IPS DF 4.7 (cell line): ENCODE results near the gene PLCL2.
A peak's percentile ranks its signal among the peaks of the same experiment; 100 is the strongest.
"Not testable (repeated sequence)": the region's sequence is repeated elsewhere in the genome, so short reads cannot be mapped to it uniquely, and the experiment has no call there.

ENCODE experiments used
- DNase-seq: peaks from one replicate; pipeline ENCODE4 v3.0.0-alpha.2; 2013; ENCODE audit warnings: low spot score; ENCODE audit errors: extremely low read depth

Gene PLCL2

DNA sequence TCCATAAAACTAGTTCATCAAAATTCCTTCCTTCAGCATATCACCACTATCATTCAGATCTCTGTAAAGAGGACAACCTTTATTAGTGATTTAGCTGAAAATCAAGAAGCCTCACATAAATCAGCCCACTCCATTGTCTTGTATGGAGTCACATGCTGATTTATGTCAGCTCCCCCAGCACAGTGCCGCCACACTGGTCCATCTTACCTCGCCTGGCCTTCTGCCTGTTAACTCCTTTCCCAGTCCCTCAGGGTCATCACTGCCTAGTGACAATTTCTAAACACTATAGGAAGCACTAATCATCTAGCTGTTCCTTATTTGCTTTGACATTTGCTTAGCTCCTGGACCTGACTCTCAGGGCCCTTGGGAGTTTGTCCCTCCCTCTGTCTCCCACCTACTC, 75.4 kb downstream of the PLCL2 start:
- DNase-seq, result no peak

DNA sequence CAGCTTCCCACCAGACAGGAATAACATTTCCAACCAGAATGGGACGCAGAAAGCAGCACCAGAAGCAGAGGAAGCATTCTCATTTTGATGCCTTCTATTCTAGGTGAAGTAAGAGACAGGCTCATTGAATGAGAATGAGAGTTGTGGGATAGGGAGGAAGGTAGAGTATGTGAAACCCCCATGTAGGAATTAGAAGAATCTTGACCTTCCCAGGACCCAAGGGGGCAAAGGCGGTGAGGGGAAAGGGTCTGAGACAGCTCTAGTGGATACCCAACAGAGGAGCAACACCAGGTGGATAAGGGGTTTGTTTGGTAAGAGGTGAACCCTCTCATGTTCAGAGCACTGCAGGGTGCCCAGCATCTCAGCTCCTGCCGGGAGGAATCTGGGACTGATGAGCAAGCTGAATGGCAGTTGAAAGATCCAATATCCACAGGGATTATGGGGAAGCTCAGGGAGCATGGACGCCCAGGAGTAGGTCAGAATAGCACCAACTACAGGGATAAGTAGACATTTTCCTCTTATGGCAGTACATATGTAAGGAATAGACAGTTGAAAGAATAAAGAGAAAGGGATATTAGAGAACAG, 77.0 kb downstream of the PLCL2 start:
- DNase-seq, result no peak

DNA sequence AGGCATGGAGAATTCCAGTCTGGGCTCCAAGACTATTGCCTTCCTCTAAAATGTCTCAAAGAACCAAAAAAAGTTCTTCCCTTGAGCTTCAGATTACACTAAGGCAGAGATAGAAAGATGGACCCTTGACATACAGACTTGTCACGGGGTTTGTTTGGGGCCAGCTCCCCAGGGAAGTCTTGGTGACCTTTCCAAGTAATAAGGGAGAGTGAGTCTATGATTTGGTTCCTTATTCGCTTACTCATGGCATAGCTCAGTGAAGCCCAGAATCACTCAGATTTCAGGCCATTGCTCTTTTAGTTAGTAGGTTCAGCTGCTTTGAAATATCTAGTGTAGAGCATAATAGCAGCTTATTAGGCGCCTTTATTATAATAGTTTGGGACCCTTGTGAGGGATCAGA, 90.3 kb downstream of the PLCL2 start:
- DNase-seq, result no peak

DNA sequence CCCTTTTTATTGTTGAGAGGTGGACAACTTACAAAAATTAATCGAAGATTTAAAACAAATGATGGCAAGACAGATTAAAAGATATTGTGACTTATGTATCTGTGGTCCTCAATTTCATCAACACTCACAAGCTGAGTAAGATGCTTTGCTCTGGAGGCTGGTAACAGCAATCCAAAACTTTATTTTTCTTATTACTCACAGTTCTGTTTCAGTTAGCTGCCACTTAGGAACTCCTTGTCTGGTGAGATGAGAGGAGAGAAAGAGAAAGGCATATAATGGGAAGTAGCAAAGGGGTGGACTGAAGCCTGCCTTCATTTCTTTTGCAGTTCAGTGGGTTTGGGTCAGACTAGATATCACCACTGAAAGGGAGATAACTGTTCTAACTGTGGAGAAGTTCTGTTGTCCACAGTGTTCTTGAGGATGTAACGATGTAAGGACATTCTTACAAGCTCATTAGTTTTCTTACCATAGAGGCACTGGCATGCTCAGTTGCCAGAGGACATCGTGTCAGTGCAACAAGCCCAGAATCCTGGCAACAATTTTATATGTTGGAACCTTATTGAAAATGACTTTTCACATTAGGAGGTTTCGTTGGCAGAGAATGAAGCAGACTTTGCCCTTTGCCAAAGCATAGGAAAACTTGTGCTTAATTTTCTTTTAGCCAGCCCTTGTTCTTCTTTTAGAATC, 93.6 kb downstream of the PLCL2 start:
- DNase-seq, result no peak

DNA sequence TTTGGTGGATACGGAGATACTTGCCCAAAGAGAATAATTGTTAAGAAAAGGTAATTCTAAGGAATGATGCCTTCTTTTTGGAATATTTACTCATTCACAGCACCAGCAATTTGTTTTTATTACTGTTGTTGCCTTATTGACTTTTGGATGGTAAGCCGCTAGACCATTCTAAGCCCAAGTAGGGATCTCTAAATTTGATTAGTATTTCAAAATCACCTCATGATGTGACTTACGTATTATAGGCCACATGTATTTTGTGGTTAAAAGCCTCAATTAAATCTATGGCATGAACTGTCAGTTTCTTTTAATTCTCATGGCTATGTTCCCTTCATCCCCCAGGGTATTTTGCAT, 94.1 kb downstream of the PLCL2 start:
- DNase-seq, result no peak

DNA sequence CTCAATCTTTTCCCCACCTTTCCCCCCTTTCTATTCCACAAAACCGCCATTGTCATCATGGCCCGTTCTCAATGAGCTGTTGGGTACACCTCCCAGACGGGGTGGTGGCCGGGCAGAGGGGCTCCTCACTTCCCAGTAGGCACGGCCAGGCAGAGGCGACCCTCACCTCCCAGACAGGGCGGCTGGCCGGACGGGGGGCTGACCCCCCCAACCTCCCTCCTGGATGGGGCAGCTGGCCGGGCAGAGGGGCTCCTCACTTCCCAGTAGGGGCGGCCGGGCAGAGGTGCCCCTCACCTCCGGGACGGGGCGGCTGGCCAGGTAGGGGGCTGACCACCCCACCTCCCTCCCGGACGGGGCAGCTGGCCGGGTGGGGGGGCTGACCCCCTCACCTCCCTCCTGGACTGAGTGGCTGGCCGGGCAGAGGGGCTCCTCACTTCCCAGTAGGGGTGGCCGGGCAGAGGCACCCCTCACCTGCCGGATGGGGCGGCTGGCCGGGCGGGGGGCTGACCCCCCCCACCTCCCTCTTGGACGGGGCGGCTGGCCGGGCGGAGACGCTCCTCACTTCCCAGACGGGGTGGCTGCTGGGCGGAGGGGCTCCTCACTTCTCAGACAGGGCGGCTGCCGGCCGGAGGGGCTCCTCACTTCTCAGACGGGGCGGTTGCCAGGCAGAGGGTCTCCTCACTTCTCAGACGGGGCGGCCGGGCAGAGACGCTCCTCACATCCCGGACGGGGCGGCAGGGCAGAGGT, 95.2 kb downstream of the PLCL2 start:
- not testable (repeated sequence) for DNase-seq

DNA sequence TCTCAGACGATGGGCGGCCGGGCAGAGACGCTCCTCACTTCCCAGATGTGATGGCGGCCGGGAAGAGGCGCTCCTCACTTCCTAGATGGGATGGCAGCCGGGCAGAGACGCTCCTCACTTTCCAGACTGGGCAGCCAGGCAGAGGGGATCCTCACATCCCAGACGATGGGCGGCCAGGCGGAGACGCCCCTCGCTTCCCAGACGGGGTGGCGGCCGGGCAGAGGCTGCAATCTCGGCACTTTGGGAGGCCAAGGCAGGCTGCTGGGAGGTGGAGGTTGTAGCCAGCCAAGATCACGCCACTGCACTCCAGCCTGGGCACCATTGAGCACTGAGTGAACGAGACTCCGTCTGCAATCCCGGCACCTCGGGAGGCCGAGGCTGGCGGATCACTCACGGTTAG, 95.8 kb downstream of the PLCL2 start:
- not testable (repeated sequence) for DNase-seq

DNA sequence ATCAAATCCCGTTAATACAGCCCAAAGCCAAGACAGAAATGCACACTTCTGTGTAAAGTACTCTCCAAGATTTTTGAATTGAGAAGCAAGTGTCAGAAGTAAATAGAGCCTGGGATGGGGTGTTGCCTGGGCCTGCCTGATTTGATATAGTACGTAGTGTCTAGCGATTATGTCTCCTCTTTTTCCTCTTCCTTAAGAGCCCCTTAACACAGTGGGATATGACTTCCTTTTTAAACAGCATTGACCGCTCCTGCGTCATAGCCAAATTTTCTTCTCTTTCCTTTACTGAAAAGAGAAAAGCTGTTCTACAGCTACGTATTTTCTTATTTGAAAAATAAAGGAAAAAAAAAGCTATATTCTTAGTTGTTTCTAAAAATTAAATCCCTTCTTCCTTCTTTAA, 97.7 kb downstream of the PLCL2 start:
- DNase-seq, result no peak

DNA sequence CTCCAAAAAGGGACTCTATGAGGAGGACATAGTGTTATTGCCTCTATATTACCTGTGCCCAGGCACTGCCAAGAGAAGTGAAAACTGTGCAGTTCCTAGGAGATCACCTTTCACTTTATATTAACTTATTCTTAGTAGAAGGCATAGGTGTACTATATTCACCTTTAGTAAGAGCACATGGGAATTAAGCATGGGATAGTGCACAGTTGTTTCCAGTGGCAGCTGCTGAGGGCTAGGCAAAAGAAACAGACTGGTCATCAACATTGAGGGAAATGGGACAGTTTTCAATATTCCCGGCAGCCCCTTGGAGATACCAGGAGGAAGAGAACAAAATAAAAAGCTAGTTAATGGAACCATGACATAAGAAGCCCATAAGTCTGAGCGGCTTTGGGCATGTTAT, 100.9 kb downstream of the PLCL2 start:
- DNase-seq, result no peak

DNA sequence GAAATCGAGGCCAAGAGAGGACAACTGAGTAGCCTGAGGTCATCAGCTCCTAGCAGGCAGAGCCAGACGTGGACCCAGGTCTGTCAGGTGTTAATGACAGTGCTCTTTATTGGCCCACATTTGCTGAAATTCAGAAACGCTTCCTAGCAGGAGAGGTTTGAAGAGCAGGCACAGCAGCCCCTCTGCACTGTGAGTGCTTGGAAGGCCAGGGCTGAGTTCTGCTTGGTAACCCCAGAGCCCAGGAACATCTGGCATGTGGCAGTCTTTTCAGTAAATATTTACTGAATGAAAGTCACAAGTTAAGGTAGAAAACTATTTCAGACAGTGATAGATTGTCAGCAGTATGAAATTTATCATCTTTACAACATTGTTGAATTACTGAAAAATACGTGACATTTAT, 102.4 kb downstream of the PLCL2 start:
- no peak for DNase-seq

DNA sequence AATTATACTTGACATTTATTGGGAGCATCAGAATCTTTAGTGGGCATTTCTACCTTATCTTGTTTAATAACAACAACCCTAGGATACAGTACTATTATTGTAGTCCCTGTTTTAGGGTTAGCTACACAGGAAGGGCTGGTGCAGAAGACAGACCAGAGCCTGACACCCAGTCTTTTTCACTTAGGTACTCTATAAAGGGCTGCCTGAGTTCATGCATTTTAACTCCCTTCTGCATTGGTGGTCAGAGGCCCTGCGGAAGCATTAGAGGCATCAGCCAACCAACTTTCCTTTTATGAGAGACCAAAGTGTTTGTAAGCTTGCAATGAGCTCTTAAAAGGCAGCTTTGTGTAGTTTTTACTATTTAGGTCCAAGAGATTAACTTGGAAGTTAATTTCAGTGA, 105.4 kb downstream of the PLCL2 start:
- no peak for DNase-seq

DNA sequence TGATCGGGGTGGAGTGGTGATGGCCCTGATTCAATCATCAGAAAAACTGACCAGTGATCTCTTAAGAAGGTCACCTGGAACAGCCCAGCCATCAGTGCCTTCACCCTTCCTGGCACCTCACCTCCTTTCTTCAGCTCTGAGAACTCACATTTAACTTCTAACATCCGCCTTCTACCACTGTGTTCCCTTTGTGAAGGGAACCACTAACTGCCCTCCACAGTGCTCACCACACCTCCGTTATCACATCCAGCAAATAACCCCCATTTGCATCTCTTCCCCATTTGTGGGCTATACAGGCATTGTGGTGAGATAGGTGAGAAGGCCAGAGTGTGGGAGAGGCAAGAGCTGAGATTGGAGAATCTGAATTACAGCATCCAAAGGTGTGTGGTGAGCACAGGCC, 107.4 kb downstream of the PLCL2 start:
- no peak for DNase-seq

DNA sequence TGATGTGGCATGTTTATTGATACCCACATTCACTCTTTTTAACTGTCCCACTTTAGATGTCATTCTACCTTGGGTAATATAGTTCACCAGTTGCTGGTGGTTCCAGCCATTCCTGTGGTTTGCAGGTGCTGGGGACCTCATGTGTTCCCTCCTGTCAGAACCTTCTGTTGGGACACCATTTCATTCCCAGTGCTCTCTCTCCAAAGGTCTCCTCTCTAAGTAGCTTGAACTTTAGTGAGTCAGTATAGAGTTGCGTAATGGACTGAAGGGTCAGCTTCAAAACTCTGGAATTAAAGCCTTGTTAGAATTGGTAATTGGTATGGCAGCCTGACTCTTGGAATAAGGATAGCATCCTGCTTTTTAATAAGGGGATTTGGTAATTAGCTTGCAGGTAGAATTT, 108.5 kb downstream of the PLCL2 start:
- no peak for DNase-seq

DNA sequence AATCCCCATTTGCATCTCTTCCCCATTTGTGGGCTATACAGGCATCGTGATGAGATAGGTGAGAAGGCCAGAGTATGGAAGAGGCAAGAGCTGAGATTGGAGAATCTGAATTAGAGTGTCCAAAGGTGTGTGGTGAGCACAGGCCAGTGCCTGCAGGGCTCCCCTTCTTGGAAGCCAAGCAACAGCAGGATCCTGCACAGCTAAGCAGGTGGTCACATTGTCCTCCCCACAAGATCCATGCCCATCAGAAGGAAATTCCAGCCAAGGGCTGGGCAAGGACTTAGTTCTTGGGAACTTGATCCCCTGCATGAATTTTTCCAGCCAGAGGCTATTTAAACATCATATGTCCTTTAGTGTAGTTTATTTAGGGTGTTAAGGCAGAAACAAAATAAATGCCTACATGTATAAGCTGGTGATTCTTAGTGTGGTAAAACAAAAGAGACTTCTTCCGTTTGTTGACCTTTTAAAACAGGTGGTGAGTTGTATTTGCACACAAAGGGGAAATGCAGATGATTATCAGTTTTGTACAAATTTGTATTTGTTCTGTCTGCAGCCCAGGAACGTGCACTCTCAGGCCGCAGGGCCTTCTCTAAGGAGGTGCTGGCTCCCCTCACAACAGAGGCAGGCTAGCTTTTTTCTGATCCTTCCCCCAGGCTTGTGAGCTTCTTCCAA, 110.2 kb downstream of the PLCL2 start:
- no peak for DNase-seq

DNA sequence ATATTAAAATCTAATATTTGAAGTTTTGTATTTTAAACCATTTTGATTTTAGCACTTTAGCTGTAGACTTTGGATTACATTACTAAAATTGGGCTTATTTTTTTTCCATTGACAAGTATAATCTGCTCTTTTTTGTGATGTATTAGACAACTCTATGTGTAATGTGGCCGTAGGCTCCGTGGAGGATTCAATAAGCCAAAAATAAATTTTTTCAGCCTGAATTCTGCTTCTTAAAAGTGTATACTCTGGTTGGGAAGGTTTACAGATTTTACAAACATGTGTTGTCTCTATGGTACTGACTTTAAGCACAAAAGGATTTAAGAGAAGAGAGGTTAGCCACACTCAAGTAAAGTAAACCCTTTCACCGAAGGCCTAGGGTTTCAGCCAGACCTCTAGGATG, 110.8 kb downstream of the PLCL2 start:
- DNase-seq, result no peak

DNA sequence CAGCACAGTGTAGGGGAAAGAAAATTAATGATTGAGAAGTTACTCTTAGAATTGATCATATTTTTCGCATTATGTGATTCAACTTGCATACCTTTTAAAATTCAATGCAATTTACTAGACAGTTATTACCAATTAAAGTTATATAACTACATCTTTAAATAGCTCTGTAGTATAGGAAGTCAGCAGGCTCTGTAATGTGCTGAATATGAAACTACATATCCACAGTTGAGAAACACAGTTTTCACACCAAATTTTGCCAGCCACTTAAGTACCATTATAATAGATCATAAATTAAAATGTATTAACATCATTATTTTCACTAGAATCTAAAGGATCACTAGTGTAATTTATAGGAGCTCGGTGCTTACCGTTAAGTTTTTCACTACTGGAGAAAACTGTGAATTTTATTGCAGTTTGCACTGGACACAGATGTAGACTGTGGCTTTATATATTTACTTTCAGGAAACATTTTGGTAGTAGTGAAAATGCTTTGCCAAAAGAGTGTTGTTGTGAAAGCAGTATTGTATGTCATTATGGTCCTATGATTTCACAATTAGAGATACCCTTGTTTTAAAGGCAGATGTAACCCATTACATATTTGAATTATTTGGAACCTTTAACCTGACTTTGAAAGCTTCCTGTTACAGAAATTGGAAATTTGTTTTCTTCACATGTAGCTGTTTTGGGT, 113.6 kb downstream of the PLCL2 start:
- DNase-seq, result no peak

DNA sequence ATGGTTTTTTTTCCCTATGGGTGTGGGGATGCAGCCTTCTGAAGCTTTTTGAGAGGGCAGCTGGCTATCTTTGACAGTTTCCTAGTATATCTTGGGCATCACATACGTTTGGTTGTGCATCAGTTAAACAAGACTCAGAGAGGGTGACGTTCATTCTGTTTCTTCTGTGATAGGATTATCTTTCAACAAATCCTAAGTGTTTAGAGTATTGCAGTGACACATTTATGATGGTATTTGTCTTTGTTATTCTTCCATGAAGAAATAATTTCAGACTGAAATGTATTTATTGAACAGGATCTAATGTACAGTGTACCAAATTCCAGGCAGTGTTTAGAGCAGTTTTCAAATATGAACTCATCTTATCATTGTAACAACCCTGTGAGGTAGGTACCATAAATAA, 114.4 kb downstream of the PLCL2 start:
- DNase-seq, result no peak

DNA sequence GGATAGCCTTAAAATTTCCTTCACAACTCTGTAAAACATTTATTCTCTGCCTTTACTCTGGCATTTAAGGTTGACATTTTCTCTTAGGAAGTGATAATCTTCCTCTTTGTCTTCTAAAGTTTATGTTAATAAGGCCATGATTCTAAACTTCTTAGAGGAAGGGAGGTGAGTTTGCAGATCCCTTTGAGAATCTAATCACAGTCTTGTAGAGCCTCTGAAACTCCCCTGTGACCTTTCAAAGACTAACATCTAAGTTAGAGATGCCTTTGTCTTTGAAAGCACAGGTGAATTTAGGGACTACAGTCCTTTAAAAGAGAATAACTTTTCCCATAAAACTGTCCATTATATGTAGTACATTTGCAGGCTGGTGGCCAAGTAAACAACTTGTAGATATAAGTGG, 115.1 kb downstream of the PLCL2 start:
- peak; percentile 19 for DNase-seq

DNA sequence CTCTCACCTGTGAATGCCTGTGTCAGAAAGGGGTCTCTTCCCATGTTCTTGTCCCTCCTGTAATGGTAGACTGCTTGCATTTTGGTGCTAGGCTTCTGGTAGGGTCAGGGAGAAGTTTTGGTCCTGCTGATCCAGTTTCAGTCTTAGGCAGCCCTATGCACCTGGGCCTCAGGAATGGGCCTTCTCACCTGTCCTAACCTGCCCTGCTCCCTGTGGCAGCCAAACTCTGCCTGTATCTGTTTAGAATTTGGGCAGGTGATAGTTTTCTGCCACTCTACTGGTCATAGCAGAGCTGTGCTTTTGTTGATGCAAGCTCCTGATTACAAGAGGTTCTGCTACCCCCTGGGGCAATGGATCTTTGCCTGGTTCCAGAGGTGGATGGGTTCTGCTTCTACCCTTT, 118.7 kb downstream of the PLCL2 start:
- DNase-seq, result no peak

DNA sequence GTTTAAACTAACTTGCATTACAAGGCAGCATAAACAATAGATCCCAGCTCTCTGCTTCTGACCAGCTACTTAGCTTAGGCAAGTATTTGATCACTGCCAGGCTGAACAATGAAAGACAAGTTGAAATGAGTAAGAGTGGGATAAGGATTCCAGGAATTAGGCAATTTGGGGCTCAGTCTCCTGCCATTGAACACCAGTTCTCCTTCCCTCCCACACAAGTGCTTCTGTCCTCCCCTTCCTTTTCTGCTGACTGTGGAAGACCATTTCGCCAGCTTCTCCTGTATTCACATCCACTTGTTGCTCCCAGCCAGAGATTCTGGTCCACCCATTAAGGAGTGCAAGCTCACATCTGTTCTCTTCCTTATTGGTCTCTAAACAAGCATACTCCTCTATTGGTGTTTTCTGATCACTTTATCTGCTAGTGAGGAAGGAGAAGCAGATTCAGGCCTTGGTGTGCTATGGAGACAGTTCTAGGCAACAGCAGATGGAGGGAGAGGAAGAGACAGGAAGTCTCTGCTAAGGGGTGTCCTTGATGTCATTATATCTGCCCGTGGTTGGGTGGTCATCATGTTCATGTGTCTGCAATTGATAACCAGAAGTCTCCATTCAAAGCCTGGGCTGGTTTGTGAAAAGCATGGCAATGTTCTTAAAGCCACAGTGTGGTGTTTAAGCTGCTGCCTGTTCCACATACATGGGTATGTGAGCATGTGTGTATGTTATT, 121.5 kb downstream of the PLCL2 start:
- no peak for DNase-seq

DNA sequence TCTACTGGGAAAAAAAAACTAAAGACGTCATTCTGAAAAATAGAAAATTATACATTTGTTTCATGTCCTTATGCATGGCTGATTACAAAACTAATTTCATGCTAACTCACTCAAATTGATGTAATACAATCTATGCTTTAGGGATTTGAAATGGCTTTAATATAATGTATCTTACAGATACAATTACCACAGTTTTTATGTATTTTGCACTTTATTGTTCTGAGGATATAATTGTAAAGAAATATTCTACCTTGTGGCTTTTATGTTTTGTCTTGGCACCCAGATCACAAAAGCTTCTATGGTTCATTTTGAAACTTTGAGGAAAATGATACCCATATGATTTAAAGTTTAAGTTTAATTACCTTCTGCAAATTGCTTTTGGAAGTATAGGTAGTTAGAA, 122.5 kb downstream of the PLCL2 start:
- no peak for DNase-seq
